Amygdala (tissue), 56 donors: ENCODE measurements around the gene PRRX2.
"Not testable (repeated sequence)": the region's sequence is repeated elsewhere in the genome, so short reads cannot be mapped to it uniquely, and the experiment has no call there.

Source experiments
- DNase-seq, 56 donors: peaks; one replicate each; lab custom pipeline; 2025; lab: John Stamatoyannopoulos, UW

The PRRX2 gene

DNA sequence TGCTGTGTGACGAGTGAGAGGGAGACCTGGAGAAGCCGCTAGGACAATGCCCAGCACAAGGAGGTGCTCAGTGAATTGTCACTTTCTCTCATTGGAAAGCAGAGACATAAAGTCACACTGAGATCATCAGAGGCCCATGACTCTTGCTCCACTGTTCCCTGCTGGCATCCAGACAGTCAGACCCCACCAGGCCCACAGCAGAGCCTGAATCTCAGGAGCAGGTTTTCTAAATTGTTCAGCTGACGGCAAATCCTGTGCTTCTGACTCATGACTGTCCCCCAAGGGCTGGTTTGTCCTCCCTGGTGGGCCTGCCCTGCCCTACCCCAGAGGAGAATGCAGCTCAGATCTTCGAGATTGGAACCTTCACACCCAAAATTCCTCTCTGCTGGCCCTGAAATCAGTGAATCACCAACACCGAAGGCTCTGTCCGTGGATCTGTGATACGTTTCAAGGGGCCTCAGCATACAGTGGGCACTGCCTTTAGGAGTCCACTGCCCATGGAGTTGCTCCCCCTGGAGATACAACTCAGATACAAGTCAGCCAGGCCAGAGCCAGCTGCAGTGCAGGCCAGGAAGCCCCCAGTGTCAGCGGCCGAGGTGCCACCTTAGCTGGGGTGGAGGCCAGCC, 84.7 kb downstream of the PRRX2 start:
- no peak for DNase-seq

DNA sequence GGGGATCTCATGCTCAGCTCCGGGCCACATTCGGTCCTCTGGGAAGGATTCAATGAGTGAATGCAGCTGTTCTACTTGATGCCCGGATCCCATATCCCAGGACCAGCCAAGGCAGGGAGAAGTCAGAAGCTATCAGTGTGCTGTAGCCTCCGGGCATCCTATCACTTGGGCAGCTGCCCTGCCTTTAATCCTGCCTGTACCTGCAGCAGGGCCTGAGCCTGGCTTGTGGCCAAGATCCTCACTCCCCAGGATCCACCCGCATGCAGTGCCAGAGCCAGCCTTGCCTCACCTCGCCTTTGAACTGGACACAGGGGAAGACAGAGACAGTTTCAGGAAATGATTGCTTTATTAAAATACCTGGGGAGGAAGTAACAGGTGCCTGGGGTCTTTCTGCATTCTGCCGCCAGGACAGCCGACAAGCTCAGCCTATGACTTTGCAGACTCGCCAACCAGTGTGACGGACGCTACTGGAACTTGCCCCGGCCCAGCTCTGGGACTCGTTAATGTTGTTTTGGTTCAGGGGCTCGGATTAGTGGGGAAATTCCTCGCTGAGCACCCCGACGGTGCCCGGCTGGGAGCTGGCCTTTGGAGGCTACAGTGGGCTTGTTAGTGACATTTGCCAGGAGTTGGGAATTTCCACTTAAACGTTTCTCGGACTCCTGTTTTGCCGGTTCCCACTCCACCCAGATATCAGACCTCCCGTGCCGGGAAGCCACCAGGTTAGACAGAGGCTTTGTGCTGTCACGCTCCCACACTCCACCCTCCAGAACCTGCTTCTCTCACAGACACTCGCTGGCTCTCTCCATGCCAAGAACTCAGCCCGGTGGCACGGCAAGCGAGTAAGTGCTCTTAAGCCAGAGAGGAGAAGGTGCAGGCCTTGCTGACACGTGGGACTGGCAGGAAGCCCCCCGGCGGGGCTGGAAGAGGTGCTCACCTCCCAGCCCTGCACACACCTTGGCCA, 86.7 kb downstream of the PRRX2 start:
- no peak for DNase-seq

DNA sequence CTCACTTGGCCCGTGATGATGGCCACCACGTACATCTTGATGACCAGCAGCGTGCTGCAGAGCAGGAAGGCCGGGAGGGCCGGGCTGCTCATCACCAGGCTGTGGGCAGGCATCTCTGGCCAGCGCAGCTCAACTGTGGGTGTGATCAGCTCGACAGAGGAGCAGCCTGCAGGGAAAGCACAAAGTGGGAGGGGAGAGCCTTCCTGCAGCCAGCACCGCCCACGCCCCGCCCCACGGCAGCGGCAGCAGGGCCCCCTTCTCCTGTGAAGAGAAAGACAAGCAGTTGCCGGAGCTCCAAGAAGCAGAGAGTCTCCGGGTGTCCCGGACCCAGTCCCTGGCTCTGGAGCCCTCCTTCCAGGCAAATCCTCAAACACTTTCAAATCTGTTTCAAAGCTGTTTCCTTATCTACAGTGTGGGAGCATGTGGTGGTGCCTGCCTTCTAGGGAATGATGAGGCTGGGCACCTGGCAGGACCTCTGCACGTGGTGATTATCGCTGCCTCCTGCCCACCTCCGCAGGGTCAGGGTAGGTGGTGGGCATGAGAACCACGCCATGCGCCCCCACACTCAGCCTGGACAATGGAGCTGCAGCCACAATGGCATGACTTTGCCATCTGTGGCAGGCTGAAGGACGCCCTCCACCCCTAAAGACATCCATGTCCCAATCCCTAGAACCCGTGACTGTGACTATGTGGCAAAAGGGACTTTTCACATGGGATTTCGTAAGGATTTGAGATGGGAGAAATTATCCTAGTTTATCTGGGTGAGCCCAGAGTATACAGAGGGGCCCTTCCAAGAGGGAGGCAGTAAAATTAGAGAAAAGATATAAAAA, 87.7 kb downstream of the PRRX2 start, which contains the start of gene PTGES:
Gene PTGES, minus strand, starts transcription at position 143 of the 830 bp plus-strand sequence. Its CDS starts 30 bp downstream, at position 113.
- DNase-seq, result peak in 25 of 56 donors; percentile 4 to 50 (median 22)

DNA sequence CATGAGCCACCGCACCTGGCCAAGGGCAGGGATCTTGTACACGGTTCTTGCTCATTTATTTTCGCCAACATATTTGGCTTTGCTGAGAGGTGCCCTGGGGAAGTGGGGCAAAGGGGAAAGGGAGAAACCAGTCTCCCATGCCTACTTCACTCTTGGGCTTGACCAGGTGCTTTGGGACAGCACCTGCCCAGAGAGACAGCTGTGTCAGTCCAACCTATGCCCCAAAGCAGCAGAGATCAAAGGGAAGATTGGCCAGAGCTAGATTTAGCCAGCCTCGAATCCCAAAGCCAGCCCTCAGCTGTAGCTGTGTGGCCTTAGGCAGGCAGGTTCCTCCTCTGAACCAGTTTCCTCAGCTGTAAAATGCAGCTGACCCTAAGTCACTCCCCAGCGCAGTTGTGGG, 89.7 kb downstream of the PRRX2 start:
- no peak for DNase-seq

DNA sequence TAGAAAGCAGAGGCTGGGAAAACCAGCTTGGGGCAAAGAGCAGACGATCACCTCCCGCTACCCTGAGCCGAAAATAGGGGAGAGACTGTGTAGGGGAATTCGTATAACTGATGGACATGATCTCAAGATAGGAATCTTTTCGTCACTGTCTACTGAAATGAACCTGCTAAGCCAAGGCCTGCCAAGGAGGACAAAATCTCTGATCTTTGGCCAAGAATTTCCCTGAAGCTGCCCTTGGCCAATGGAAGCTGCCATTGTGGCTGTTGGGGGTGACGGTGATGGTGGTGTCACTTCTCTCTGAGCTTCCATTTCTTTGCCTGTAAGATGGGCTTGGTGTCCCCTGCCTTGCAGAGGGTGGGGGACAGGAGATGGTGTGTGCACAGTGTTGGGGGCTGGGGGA, 90.7 kb downstream of the PRRX2 start:
- DNase-seq, result no peak

DNA sequence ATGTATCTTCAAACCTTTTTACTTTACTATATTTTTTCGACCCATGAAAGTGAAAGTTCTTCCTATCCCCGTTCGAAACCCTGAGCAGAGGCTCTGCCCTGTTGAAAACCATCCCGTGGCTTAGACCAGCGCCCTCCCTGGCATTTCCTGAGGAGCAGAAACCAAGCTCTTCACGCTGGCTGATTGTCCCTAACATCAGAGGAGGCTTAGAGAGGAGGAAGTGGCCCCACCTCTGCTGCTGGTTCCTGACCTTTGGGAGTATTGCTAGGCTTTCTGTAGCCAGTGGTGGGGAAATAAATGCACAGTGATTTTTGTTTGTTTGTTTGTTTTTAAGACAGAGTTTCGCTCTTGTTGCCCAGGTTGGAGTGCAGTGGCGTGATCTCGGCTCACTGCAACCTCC, 91.6 kb downstream of the PRRX2 start:
- no peak for DNase-seq

DNA sequence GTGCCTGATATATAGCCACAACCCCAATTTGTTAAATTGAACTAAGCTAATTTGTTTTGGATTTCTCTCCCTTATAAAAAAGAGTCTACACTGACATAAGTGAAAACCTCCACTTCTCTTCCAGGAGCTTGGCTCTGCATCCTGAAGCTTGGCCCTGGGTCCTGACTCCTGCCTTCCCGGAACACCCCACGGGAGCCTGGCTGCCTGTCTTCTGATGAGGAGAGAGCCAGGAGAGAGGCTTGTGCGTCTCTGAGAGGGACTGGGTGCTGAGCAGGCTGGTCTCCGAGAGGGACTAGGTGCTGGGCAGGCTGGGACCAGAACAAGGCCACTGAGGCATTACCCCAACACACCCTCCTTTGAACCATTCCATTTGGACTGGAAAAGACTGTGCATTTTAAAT, 93.9 kb downstream of the PRRX2 start:
- DNase-seq, result no peak

DNA sequence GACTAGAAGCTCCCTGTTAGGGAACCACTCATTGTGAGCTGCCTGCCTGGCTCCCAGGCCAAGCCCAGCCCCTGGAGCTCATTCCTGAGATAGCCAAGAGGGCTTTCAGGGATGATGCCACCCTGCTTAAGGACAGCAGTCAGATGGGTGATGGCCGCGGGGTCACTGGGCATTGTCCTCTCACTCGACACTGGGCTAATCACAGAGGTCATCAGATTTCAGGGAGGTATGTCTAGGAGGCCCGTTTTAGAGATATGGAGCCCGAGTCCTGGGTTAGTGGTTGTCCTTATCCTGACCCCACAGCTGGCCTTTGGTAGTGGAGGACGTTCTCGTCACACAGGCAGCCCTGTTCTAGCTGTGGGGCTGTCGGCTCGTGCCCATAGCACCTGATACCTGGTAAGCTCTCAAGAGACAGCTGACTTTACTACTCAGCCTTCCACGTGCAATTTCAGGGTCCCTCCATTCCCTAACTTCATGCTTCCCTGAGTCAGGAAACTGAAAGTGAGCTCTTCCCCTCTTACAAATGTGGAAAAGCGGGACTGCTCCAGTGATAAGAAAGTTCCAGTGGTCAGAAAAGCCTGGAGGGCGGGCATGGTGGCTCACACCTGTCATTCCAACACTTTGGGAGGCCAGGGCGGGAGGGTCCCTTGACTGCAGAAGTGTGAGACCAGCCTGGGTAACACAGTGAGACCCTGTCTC, 94.5 kb downstream of the PRRX2 start:
- no peak for DNase-seq

DNA sequence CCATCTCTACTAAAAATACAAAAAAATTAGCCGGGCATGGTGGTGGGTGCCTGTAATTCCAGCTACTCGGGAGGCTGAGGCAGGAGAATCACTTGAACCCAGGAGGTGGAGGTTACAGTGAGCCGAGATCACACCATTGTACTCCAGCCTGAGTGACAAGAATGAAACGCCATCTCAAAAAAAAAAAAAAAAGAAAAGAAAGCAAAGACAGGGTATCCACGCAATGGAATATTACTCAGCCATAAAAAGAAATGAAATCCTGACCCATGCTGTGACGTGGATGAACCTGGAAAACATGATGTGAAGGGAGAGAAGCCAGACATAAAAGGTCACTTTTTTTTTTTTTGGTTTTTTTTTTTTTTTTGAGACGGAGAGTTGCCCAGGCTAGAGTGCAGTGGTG, 95.3 kb downstream of the PRRX2 start:
- DNase-seq, result not testable (repeated sequence)

DNA sequence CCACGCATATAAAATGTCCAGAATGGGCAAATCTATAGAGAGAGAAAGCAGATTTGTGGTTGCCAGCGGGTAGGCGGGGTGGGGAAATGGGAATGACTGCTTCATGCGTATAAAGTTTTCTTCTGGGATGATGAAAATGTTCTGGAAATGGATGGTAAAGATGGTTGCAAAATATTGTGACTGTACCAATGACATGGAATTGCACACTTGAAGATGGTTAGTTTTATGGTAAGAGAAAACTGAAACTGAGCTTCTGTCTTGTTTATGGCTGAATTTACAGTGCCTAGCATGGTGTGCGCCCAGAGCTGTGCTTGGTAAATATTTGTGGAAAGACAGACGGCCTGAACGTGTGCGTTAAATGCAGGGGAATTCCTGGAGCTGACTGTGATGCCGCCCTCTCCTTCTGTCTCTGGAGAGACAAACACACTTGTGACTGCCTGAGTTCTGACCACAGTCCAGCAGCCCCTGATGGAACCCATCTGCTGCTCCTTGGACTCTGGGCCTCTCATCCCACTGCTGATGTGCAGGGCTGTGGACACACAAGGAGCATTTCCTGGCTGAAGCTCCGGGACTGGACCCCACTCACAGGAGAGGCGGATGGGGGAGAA, 96.0 kb downstream of the PRRX2 start:
- DNase-seq, result no peak

DNA sequence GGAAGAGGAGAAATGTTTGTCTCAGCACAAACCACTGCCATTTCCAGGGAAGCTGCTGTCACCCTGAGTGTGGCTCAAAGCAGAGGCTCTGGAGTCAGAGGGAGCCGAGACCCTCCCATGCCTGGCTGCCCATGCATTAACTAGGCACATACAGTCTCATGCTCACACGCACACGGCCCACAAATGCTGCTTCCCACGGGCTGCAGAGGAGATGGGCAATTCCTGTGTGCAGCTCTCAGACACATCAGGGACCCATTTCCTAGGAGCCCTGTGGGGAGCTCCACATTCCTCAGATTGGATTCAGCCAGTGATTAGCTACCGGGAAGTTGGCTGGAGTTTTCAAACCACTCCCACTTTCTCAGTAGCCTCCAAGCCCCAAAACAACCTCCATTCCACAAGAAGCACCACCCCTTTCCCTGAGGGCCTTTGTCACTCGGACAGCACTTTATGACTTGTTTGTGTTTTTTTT, 96.5 kb downstream of the PRRX2 start:
- no peak for DNase-seq

DNA sequence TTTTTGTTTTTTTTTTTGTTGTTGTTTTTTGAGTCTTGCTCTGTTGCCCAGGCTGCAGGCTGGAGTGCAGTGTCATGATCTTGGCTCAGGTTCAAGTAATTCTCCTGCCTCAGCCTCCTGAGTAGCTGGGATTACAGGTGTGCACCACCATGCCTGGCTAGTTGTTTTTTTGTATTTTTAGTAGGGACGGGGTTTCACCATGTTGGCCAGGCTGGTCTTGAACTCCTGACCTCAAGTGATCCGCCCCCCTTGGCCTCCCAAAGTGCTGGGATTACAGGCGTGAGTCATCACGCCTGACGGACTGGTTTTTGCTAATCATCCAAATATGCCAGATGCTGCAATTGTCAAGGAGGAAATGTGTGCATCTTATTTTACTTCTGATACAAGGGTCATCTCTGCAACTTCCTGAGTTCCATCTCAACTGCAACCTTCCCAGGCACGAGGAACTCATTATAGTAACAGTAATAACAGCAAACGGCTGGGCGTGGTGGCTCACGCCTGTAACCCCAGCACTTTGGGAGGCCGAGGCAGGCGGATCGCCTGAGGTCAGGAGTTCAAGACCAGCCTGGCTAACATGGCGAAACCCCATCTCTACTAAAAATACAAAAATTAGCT, 97.0 kb downstream of the PRRX2 start:
- not testable (repeated sequence) for DNase-seq

DNA sequence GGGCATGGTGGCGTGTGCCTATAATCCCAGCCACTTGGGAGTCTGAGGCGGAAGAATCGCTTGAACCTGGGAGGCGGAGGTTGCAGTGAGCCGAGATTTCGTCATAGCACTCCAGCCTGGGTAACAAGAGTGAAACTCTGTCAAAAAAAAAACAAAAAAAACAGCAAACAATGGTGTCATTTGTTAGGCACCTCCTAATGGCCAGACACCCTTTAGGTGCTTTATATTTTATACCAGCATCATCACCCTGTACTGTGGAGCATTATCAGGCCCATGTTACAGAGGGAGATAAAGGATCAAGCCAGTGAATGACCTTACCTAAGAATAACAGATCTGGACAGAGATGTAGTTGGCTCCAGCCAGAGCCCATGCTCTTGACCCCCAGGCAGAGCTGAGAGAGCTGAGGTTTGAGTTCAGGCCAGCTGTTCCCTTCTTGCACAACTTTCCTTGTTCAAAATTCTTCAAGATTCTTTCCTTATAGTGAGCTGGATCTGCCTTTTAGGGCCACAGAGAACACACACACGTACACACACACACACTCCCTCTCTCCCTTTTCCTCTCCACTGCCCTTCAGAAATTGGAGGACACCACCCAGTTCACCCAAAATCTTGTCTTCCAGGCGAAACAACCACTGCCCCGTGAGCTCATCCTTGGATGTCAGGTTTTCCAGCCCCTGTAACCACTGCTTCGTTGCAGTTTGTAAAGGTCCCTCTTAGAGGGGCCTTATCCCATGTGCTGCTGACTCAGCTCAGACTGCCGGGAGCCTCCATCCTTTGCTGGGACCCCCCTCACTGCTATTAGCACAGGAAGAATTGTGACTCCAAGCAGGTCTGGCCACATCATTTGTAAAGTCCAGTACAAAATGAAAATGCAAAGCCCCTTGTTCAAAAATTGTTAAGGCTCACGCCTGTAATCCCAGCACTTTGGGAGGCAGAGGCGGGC, 97.8 kb downstream of the PRRX2 start:
- no peak for DNase-seq

DNA sequence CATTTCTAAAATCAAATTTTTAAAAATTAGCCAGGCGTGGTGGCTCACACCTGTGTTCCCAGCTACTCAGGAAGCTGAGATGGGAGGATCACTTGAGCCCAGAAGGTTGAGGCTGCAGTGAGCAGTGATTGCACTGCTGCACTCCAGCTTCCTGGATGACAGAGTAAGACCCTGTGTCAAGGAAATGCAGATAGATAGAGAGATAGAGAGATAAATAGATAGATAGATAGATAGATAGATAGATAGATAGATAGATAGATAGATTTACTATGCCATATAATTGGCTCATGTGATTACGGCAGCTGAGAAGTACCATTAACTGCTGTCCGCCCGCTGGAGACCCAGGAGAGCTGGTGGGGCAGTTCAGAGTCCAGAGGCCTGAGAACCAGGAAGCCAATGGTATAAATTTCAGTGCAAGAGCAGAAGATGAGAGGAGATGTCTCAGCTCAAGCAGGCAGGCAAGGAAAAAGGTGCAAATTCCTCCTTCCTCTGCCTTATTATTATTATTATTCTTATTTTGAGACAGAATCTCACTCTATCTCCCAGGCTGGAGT, 100.4 kb downstream of the PRRX2 start:
- no peak for DNase-seq

DNA sequence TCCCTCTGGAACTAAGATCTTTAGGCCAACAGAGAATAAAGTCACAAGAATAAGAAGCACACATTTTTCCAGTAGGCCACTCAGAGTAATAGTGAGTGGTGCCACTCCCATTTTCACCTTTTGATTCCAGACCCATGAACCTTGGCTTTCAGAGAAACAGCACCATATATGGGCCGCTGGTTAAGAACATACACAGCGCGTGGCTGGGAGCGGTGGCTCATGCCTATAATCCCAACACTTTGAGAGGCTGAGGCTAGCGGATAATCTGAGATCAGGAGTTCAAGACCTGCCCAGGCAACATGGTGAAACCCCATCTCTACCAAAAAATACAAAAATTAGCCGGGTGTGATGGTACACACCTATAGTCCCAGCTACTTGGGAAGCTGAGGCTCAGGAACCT, 103.0 kb downstream of the PRRX2 start:
- DNase-seq, result no peak

DNA sequence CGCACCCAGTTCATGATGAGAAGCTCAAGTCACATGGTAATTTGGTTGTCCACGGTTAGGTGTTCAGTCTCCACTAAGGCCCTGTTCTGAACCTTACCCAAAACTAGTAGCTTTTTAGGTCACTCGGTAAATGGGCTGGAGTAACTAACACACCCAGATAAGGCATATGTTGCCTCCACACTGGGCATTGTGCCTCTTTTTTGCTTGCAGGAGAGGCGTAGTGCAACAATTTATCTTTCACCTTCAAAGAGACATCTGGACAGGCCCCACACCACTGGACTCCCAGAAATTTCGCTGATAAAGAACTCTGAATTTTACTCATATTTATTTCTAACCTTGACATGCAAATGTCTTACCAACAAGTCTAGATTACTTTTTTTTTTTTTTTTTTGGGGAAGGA, 104.2 kb downstream of the PRRX2 start:
- no peak for DNase-seq

DNA sequence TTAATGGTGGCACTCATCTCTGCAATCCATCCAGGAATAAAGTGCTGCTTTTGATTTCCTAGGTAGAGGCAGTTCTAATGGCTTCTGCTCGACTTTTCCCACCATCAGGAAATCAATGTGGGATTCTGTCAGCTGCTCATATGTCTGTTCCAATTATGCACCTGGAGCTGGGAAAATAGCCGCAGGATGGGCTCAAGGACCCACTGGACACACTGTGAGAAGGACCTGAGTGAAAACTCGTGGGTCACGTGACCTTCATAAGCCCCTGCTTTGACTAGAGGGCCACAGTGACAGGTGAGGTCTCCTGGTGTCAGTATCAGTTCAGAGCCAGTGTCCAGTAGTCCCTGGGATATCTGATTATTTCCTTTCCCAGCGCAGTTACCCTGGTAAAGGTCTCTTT, 105.3 kb downstream of the PRRX2 start:
- DNase-seq, result no peak
